RWPE1 (cell line): ENCODE results near the gene DNAJC30.

Experiments used
- CTCF ChIA-PET: fragments of 350-600 bp; sonication (Branson Sonifier 250); formaldehyde crosslinking; extraction: SDS; loops from one replicate; lab custom pipeline; 2021; lab: Yijun Ruan, JAX
- POLR2A ChIA-PET: fragments of 400-600 bp; formaldehyde crosslinking; extraction: SDS; loops from one replicate; lab custom pipeline; 2020; ENCODE audit warnings: antibody characterized with exemption; ENCODE audit not compliant: low non-redundant PET; lab: Yijun Ruan, JAX
- DNase-seq: peaks from one replicate; pipeline ENCODE4 v3.0.0; 2012; ENCODE audit warnings: low spot score
- H3K27ac ChIP-seq: fragments of 450-650 bp; 2 replicates; pipeline ENCODE4 v1.5.1; 2017
- CTCF ChIP-seq: fragments of 450-650 bp; conservative IDR thresholded peaks from 2 replicates; pipeline ENCODE4 v1.5.1; 2017; ENCODE audit warnings: low read depth, mild to moderate bottlenecking

Gene DNAJC30

GRCh38 chr7:73647725-73648592 lies 35.3 kb downstream of the DNAJC30 start:
- no peak for DNase-seq
- TF ChIP-seq CTCF: peak; percentile 63
- POLR2A ChIA-PET: no interaction called here
- CTCF ChIA-PET: interaction anchor here (2.3 to 2.6 kb wide), 2 partner anchors 18 to 41 kb away, joined by 10 to 11 read pairs; no protein-coding TSS in a partner anchor
- H3K27ac ChIP-seq: no peak overlapping the region

GRCh38 chr7:73646785-73647724 lies 36.2 kb downstream of the DNAJC30 start:
- POLR2A ChIA-PET: no interaction called here
- no peak for TF ChIP-seq CTCF
- peak overlapping the region; percentile 62 for H3K27ac ChIP-seq
- CTCF ChIA-PET: interaction anchor here (0.9 to 2.6 kb wide), 3 partner anchors 18 to 40 kb away, joined by 3 to 11 read pairs (median 10); no protein-coding TSS in a partner anchor
- no peak for DNase-seq

- ChIA-PET POLR2A (interaction anchor here (0.5 kb wide), 1 partner anchor 31 kb away, joined by 5 read pairs; no protein-coding TSS in a partner anchor), CTCF (interaction anchor here (0.6 to 2.6 kb wide), 5 partner anchors 16 to 496 kb away, joined by 3 to 11 read pairs (median 3); no protein-coding TSS in a partner anchor)
- peak overlapping the region; percentile 62 for H3K27ac ChIP-seq
- DNase-seq: no peak
- TF ChIP-seq CTCF: no peak
Measured at GRCh38 chr7:73645643-73646174, 37.5 kb downstream of the DNAJC30 start.

- CTCF ChIA-PET: interaction anchor here (0.6 kb wide), 3 partner anchors 71 to 497 kb away, joined by 3 to 5 read pairs (median 4); no protein-coding TSS in a partner anchor
- POLR2A ChIA-PET: no interaction called here
- DNase-seq: no peak
Measured at GRCh38 chr7:73644688-73645286, 38.5 kb downstream of the DNAJC30 start.

GRCh38 chr7:73642834-73643233 lies 40.4 kb downstream of the DNAJC30 start:
- CTCF ChIA-PET: interaction anchor here (1.2 kb wide), 1 partner anchor 14 kb away, joined by 3 read pairs; no protein-coding TSS in a partner anchor
- no peak for DNase-seq
- TF ChIP-seq CTCF: no peak
- H3K27ac ChIP-seq: no peak overlapping the region
- POLR2A ChIA-PET: no interaction called here

More at GRCh38 chr7:73644688-73645286, 38.5 kb downstream of the DNAJC30 start:
- no peak for TF ChIP-seq CTCF
- no peak overlapping the region for H3K27ac ChIP-seq
